H1 (cell line): ENCODE data around the gene VSTM4. TPM values are rescaled to one million over a fixed set of nuclear protein-coding genes. Genes with fewer than 3 reads are reported as not detected.

Source experiments
- CTCF ChIA-PET: fragments of 300-600 bp; sonication (Branson Sonifier 250); formaldehyde crosslinking; loops from one replicate; lab custom pipeline; 2021; ENCODE audit not compliant: partially characterized antibody; lab: Charles Lee
- POLR2A ChIA-PET: fragments of 300-600 bp; sonication (Branson Sonifier 250); formaldehyde crosslinking; loops from one replicate; lab custom pipeline; 2021; ENCODE audit warnings: inconsistent platforms; ENCODE audit not compliant: partially characterized antibody; lab: Charles Lee
- DNase-seq, 2 experiments: peaks; one replicate each; pipeline versions ENCODE4 v3.0.0 to v3.0.0-alpha.2; 2010 to 2022; ENCODE audit warnings: low spot score in 2 of 2, low read depth in 1 of 2, mixed read lengths in 1 of 2
- FAIRE-seq: peaks from 2 replicates; lab custom pipeline; 2011; peaks lifted over from hg19 to GRCh38; lab: Jason Lieb, UNC
- H2AFZ ChIP-seq: 2 replicates; pipeline ENCODE4 v1.8.1; 2012; ENCODE audit warnings: low read length, inconsistent platforms
- H2AK5ac ChIP-seq: 2 replicates; pipeline ENCODE4 v1.6.1; 2013; ENCODE audit warnings: low read depth, low read length
- H2BK120ac ChIP-seq: replicated peaks from 2 replicates; pipeline ENCODE3; 2013; ENCODE audit warnings: low read depth, low read length, inconsistent platforms
- H2BK12ac ChIP-seq: 2 replicates; pipeline ENCODE4 v1.6.1; 2013; ENCODE audit warnings: low read depth, low read length
- H2BK15ac ChIP-seq: 2 replicates; pipeline ENCODE4 v1.6.1; 2013; ENCODE audit warnings: low read length
- H2BK20ac ChIP-seq: 2 replicates; pipeline ENCODE4 v1.6.1; 2013; ENCODE audit warnings: low read length
- H2BK5ac ChIP-seq: 2 replicates; pipeline ENCODE4 v1.6.1; 2013; ENCODE audit warnings: low read depth, low read length
- H3K14ac ChIP-seq: 2 replicates; pipeline ENCODE4 v1.6.1; 2013; ENCODE audit warnings: inconsistent platforms; ENCODE audit not compliant: insufficient read length
- H3K18ac ChIP-seq: 2 replicates; pipeline ENCODE4 v1.6.1; 2013; ENCODE audit warnings: low read length; ENCODE audit errors: extremely low read depth
- H3K23ac ChIP-seq: 2 replicates; pipeline ENCODE4 v1.6.1; 2013; ENCODE audit warnings: inconsistent platforms; ENCODE audit not compliant: insufficient read length
- H3K23me2 ChIP-seq: 2 replicates; pipeline ENCODE4 v1.6.1; 2013; ENCODE audit warnings: low read depth, low read length
- H3K27ac ChIP-seq: 2 replicates; pipeline ENCODE4 v1.6.1; 2011; ENCODE audit warnings: low read depth, low read length, inconsistent platforms
- H3K27me3 ChIP-seq, 4 experiments: replicated peaks in 1 of 4; 1 replicate in 1 of 4; 2 replicates in 3 of 4; pipeline versions ENCODE4 v1.6.1 to v1.8.1; 2011 to 2013; ENCODE audit warnings: low read length in 3 of 4, mild to moderate bottlenecking in 3 of 4, inconsistent platforms in 2 of 4, mixed read lengths in 2 of 4, moderate library complexity in 1 of 4; ENCODE audit not compliant: control insufficient read depth in 3 of 4, insufficient read depth in 3 of 4; ENCODE audit errors: extremely low read depth in 1 of 4
- H3K36me3 ChIP-seq, 4 experiments: 2 replicates each; pipeline versions ENCODE4 v1.6.1 to v1.8.1; 2011 to 2013; ENCODE audit warnings: mild to moderate bottlenecking in 4 of 4, low read length in 3 of 4, moderate library complexity in 2 of 4, control low read depth in 1 of 4, inconsistent platforms in 1 of 4; ENCODE audit not compliant: insufficient read depth in 4 of 4, control insufficient read depth in 2 of 4
- H3K4ac ChIP-seq: replicated peaks from 2 replicates; pipeline ENCODE3; 2013; ENCODE audit warnings: low read length, low read depth, mixed read lengths, inconsistent platforms; ENCODE audit not compliant: insufficient read length
- H3K4me1 ChIP-seq, 4 experiments: replicated peaks in 1 of 4; 1 replicate in 1 of 4; 2 replicates in 3 of 4; pipeline versions ENCODE4 v1.6.1 to v1.8.1; 2011 to 2013; ENCODE audit warnings: low read length in 3 of 4, inconsistent platforms in 2 of 4, mixed read lengths in 1 of 4; ENCODE audit not compliant: insufficient read depth in 4 of 4, control insufficient read depth in 3 of 4
- H3K4me2 ChIP-seq, 2 experiments: 2 replicates each; pipeline versions ENCODE4 v1.6.1 to v1.8.1; 2011 to 2013; ENCODE audit warnings: low read depth in 2 of 2, low read length in 2 of 2, control low read depth in 1 of 2, inconsistent platforms in 1 of 2, mild to moderate bottlenecking in 1 of 2; ENCODE audit not compliant: insufficient read depth in 1 of 2
- H3K4me3 ChIP-seq, 4 experiments: fragments of 200-600, 300-600 bp in 1 of 4; sonication (generic), shearing (Covaris generic), sonication (Bioruptor Twin) in 1 of 4; 2 replicates each; pipeline versions ENCODE4 v1.5.1 to v1.8.1; 2011 to 2016; ENCODE audit warnings: low read length in 4 of 4, low read depth in 3 of 4, control low read depth in 2 of 4, inconsistent platforms in 2 of 4, mild to moderate bottlenecking in 2 of 4, mixed read lengths in 1 of 4, moderate library complexity in 1 of 4; ENCODE audit not compliant: insufficient read depth in 2 of 4; ENCODE audit errors: extremely low read depth in 1 of 4
- H3K56ac ChIP-seq: replicated peaks from 2 replicates; pipeline ENCODE3; 2013; ENCODE audit warnings: low read depth, mild to moderate bottlenecking, mixed read lengths, low read length, inconsistent platforms; ENCODE audit not compliant: insufficient read length
- H3K79me1 ChIP-seq: 2 replicates; pipeline ENCODE4 v1.6.1; 2013; ENCODE audit warnings: low read depth, low read length, control low read depth
- H3K79me2 ChIP-seq, 2 experiments: 2 replicates each; pipeline versions ENCODE4 v1.6.1 to v1.8.1; 2012 to 2013; ENCODE audit warnings: low read length in 2 of 2, mild to moderate bottlenecking in 2 of 2, inconsistent platforms in 1 of 2; ENCODE audit not compliant: insufficient read depth in 2 of 2, control insufficient read depth in 1 of 2
- H3K9ac ChIP-seq, 4 experiments: replicated peaks in 1 of 4; 1 replicate in 1 of 4; 2 replicates in 3 of 4; pipeline versions ENCODE4 v1.6.1 to v1.8.1; 2011 to 2013; ENCODE audit warnings: low read depth in 3 of 4, low read length in 3 of 4, control low read depth in 2 of 4, mild to moderate bottlenecking in 2 of 4, moderate library complexity in 2 of 4, inconsistent platforms in 1 of 4; ENCODE audit errors: extremely low read depth in 1 of 4
- H3K9me3 ChIP-seq, 2 experiments: 2 replicates each; pipeline versions ENCODE4 v1.6.1 to v1.8.1; 2012 to 2013; ENCODE audit warnings: mild to moderate bottlenecking in 2 of 2, moderate library complexity in 2 of 2, control low read depth in 1 of 2, inconsistent platforms in 1 of 2, low read depth in 1 of 2, low read length in 1 of 2, mixed read lengths in 1 of 2; ENCODE audit not compliant: insufficient read depth in 2 of 2
- H4K20me1 ChIP-seq, 2 experiments: replicated peaks in 1 of 2; 2 replicates each; pipeline versions ENCODE3 to v1.8.1; 2011 to 2013; ENCODE audit warnings: inconsistent platforms in 2 of 2, low read length in 2 of 2, mild to moderate bottlenecking in 1 of 2; ENCODE audit not compliant: insufficient read depth in 2 of 2, control insufficient read depth in 1 of 2
- H4K5ac ChIP-seq: 2 replicates; pipeline ENCODE4 v1.6.1; 2013; ENCODE audit warnings: low read length, low read depth, mixed read lengths, inconsistent platforms; ENCODE audit not compliant: insufficient read length
- H4K8ac ChIP-seq: 2 replicates; pipeline ENCODE4 v1.8.0; 2013; ENCODE audit warnings: mild to moderate bottlenecking, moderate library complexity, low read length, inconsistent platforms; ENCODE audit not compliant: insufficient read depth; ENCODE audit errors: extremely low read depth
- H4K91ac ChIP-seq: replicated peaks from 2 replicates; pipeline ENCODE3; 2013; ENCODE audit warnings: low read length, mixed read lengths, inconsistent platforms; ENCODE audit not compliant: insufficient read length
- BACH1 ChIP-seq: IDR thresholded peaks from 2 replicates; pipeline ENCODE4 v1.6.1; 2012; ENCODE audit warnings: low read length, improper control_type of control experiment
- BRCA1 ChIP-seq: IDR thresholded peaks from 2 replicates; pipeline ENCODE4 v1.6.1; 2012; ENCODE audit warnings: low read depth, low read length, improper control_type of control experiment
- CBX5 ChIP-seq: fragments of 300-800, 300-1000 bp; sonication (generic); IDR thresholded peaks from 2 replicates; pipeline ENCODE4 v1.7.1; 2016; ENCODE audit warnings: antibody characterized with exemption, low read length, low read depth
- CHD2 ChIP-seq: IDR thresholded peaks from 2 replicates; pipeline ENCODE4 v1.6.1; 2012; ENCODE audit warnings: low read length, improper control_type of control experiment
- CTBP2 ChIP-seq: IDR thresholded peaks from 2 replicates; pipeline ENCODE4 v1.7.0; 2011; ENCODE audit warnings: borderline replicate concordance, mild to moderate bottlenecking, moderate library complexity, mixed read lengths, low read length; ENCODE audit not compliant: insufficient read depth, insufficient read length
- EGR1 ChIP-seq: IDR thresholded peaks from 2 replicates; pipeline ENCODE4 v1.6.1; 2011; ENCODE audit warnings: low read depth, low read length, borderline replicate concordance
- EP300 ChIP-seq, 2 experiments: IDR thresholded peaks; 1 replicate in 1 of 2; 2 replicates in 1 of 2; pipeline ENCODE4 v1.6.1; 2011 to 2012; ENCODE audit warnings: low read depth in 2 of 2, low read length in 2 of 2, mild to moderate bottlenecking in 2 of 2, borderline replicate concordance in 1 of 2, inconsistent platforms in 1 of 2, moderate library complexity in 1 of 2
- JUN ChIP-seq: IDR thresholded peaks from 2 replicates; pipeline ENCODE4 v1.6.1; 2011; ENCODE audit warnings: low read depth, mild to moderate bottlenecking, improper control_type of control experiment, low read length
- JUND ChIP-seq: IDR thresholded peaks from 2 replicates; pipeline ENCODE4 v1.6.1; 2011; ENCODE audit warnings: mild to moderate bottlenecking, improper control_type of control experiment, low read length
- KDM1A ChIP-seq: fragments of 200-600, 300-600 bp; sonication (generic); IDR thresholded peaks from 2 replicates; pipeline ENCODE4 v1.7.1; 2016; ENCODE audit warnings: mild to moderate bottlenecking, low read length, borderline replicate concordance
- POLR2AphosphoS5 ChIP-seq: IDR thresholded peaks from 2 replicates; pipeline ENCODE4 v1.6.1; 2011; ENCODE audit warnings: low read depth, low read length
- RAD21 ChIP-seq, 2 experiments: IDR thresholded peaks in 1 of 2; conservative IDR thresholded peaks in 1 of 2; 2 replicates each; pipeline ENCODE4 v1.6.1; 2011; ENCODE audit warnings: low read depth in 2 of 2, low read length in 2 of 2, improper control_type of control experiment in 1 of 2, inconsistent platforms in 1 of 2, mild to moderate bottlenecking in 1 of 2, moderate library complexity in 1 of 2
- SIX5 ChIP-seq: IDR thresholded peaks from 2 replicates; pipeline ENCODE4 v1.6.1; 2011; ENCODE audit warnings: mild to moderate bottlenecking, low read depth, low read length
- TCF12 ChIP-seq: IDR thresholded peaks from 2 replicates; pipeline ENCODE4 v1.6.1; 2011; ENCODE audit warnings: low read depth, mild to moderate bottlenecking, low read length
- YY1 ChIP-seq: IDR thresholded peaks from 2 replicates; pipeline ENCODE4 v1.6.1; 2011; ENCODE audit warnings: low read depth, mild to moderate bottlenecking, low read length
- WGBS, 2 experiments: shearing (Covaris generic) in 1 of 2; methylation state at CpG; one replicate each; pipeline versions ENCODE4 v1.1.6 to v1.1.7; 2013 to 2015; ENCODE audit warnings: low lambda C conversion rate in 2 of 2, mixed read lengths in 2 of 2, inconsistent platforms in 1 of 2, low coverage in 1 of 2, missing lambda C conversion rate in 1 of 2; ENCODE audit not compliant: insufficient replicate concordance in 2 of 2, insufficient coverage in 1 of 2, insufficient read length in 1 of 2; ENCODE audit errors: extremely low coverage in 1 of 2, missing lambda C conversion rate in 1 of 2; 5-methylcytosine and 5-hydroxymethylcytosine counted together
- polyA plus RNA-seq, 7 experiments: library from polyadenylated mRNA; depleted of rRNA in 3 of 7; stranded (reverse) in 5 of 7; unstranded in 2 of 7; fragments of >200 nt in 5 of 7; fragments of 200-250 nt in 2 of 7; gene quantifications; 1 replicate in 5 of 7; 2 replicates in 1 of 7; 4 replicates in 1 of 7; pipeline versions ENCODE4 v1.2.1 to v1.2.3, GENCODE V29; 2011 to 2013; ENCODE audit warnings: missing spikeins in 2 of 7, mixed read lengths in 2 of 7
- total RNA-seq: library from RNA; stranded (reverse); fragmentation: NEBNext Ultra II Directional; extraction: Animal tissue kit (Norgen Biotek cat#: 25700); gene quantifications from 2 replicates; pipeline ENCODE4 v1.2.1, GENCODE V29; 2021

Gene VSTM4
- total and polyA plus RNA-seq, 2 of the 8 experiments (the other 6 are each of a cell fraction or from before 2014, with no cell fraction given) = 0.48 to 0.73 TPM

GRCh38 chr10:49157229-49157628 is 41.9 kb upstream of the VSTM4 start:
- Histone ChIP-seq H3K56ac (no peak overlapping the region), H3K23ac (no peak overlapping the region), H3K27ac (no peak overlapping the region), H3K27me3 (no peaks in the 10 kb centered on the region), H3K14ac (no peak overlapping the region), H3K4me1 (peaks cover 0 to 2% (median under 1%) of the 10 kb centered on the region in 4 experiments; a peak in 2 of 7 replicates), H3K9ac (no peak overlapping the region), H3K36me3 (no peaks in the 10 kb centered on the region), H3K79me2 (no peaks in the 10 kb centered on the region), H2BK120ac (no peak overlapping the region), H4K20me1 (no peaks in the 10 kb centered on the region), H4K8ac (no peak overlapping the region; the same call in 1 of the 2 replicates), H3K79me1 (no peaks in the 10 kb centered on the region), H3K4me2 (no peak overlapping the region), H3K18ac (no peak overlapping the region), H2BK5ac (no peak overlapping the region), H2BK12ac (0 out of 2 replicates have a peak overlapping the region, but pooled peaks have one; percentile 4), H4K5ac (no peak overlapping the region), H3K4me3 (no peak overlapping the region), H3K9me3 (no peaks in the 10 kb centered on the region), H2AFZ (no peak overlapping the region), H3K23me2 (no peaks in the 10 kb centered on the region), H2AK5ac (no peak overlapping the region), H3K4ac (no peak overlapping the region), H2BK20ac (peak overlapping the region; percentile 17; the same call in 1 of the 2 replicates), H4K91ac (peak overlapping the region; percentile 8), H2BK15ac (no peak overlapping the region)
- no peak for FAIRE-seq
- DNase-seq = no peak
- ChIA-PET POLR2A (no interaction called here), CTCF (interaction anchor here (1.0 to 1.7 kb wide), 2 partner anchors 12 to 19 kb away, joined by 4 read pairs; no protein-coding TSS in a partner anchor)
- 82% methylated on average over 3 of the region's 3 CpGs; no CpG with 5 or more reads in 1 of the 2 experiments for WGBS, 2 experiments
- no peak for TF ChIP-seq JUN
- TF ChIP-seq EGR1 = no peak
- no peak for TF ChIP-seq RAD21 (IDR thresholded peaks at IDR 0.05 in 1 of 2, conservative IDR thresholded peaks at IDR 0.05 in 1 of 2; ENCODE audit: low read depth in 2 of 2, low read length in 2 of 2)
- no peak for TF ChIP-seq CHD2
- TF ChIP-seq SIX5 = no peak
- no peak for TF ChIP-seq YY1
- TF ChIP-seq EP300 (IDR thresholded peaks at IDR 0.05; ENCODE audit: borderline replicate concordance in 1 of 2, low read depth in 2 of 2, low read length in 2 of 2) = no peak
- no peak for TF ChIP-seq BRCA1
- TF ChIP-seq CBX5 = no peak
- TF ChIP-seq KDM1A = no peak
- no peak for TF ChIP-seq CTBP2
- TF ChIP-seq BACH1 = no peak
- TF ChIP-seq POLR2AphosphoS5 = no peak
- no peak for TF ChIP-seq TCF12
- no peak for TF ChIP-seq JUND
